Stimulated activated CD8-positive, alpha-beta memory T cell treated with anti-CD3 and anti-CD28 coated beads, Interleukin-2, amount 100 ng/mL, for 48 hours (primary cell): ENCODE data around the gene RNASE9.
"Not testable (repeated sequence)": the region's sequence is repeated elsewhere in the genome, so short reads cannot be mapped to it uniquely, and the experiment has no call there.

Experiments used
- DNase-seq, 2 donors: peaks; one replicate each; pipeline ENCODE4 v3.0.0-alpha.2; 2020; ENCODE audit warnings: low read depth in 2 of 2

The RNASE9 gene

GRCh38 chr14:20560961-20561360 is at the start of gene RNASE9:
RNASE9 (minus strand) TSS chr14:20561047.
- DNase-seq: no peak

GRCh38 chr14:20610002-20610765 is 49.3 kb upstream of the RNASE9 start:
- DNase-seq: peak; percentile 71 to 76

GRCh38 chr14:20609215-20610001 is 48.6 kb upstream of the RNASE9 start:
- DNase-seq: peak in 1 of 2 donors; percentile 24

- DNase-seq: no peak
Measured at GRCh38 chr14:20608383-20609110, 47.7 kb upstream of the RNASE9 start.

- no peak for DNase-seq
Measured at GRCh38 chr14:20607617-20608016, 46.8 kb upstream of the RNASE9 start.

GRCh38 chr14:20606902-20607242 is 46.0 kb upstream of the RNASE9 start:
- DNase-seq: no peak

- DNase-seq: no peak
Measured at GRCh38 chr14:20606190-20606901, 45.5 kb upstream of the RNASE9 start.

GRCh38 chr14:20603813-20604690 is 43.2 kb upstream of the RNASE9 start:
- no peak for DNase-seq

GRCh38 chr14:20602583-20602982 is 41.7 kb upstream of the RNASE9 start:
- no peak for DNase-seq

- no peak for DNase-seq
Measured at GRCh38 chr14:20601522-20601921, 40.7 kb upstream of the RNASE9 start.

- no peak for DNase-seq
Measured at GRCh38 chr14:20597108-20597507, 36.3 kb upstream of the RNASE9 start.

- DNase-seq: not testable (repeated sequence)
Measured at GRCh38 chr14:20595726-20596125, 34.9 kb upstream of the RNASE9 start.

GRCh38 chr14:20592574-20592973 is 31.7 kb upstream of the RNASE9 start:
- no peak for DNase-seq

- no peak for DNase-seq
Measured at GRCh38 chr14:20591235-20591634, 30.4 kb upstream of the RNASE9 start, which contains the start of gene RNASE12. RNASE12 (minus strand) TSS chr14:20591376; CDS start chr14:20590723, 653 bp downstream.

- DNase-seq: no peak
Measured at GRCh38 chr14:20587489-20588154, 26.8 kb upstream of the RNASE9 start, which contains the start of gene RNASE11. RNASE11 (minus strand) TSS chr14:20588001.

- DNase-seq: no peak
Measured at GRCh38 chr14:20583908-20584307, 23.1 kb upstream of the RNASE9 start.

GRCh38 chr14:20583142-20583541 is 22.3 kb upstream of the RNASE9 start:
- no peak for DNase-seq

- DNase-seq: no peak
Measured at GRCh38 chr14:20580242-20580641, 19.4 kb upstream of the RNASE9 start.

- no peak for DNase-seq
Measured at GRCh38 chr14:20578784-20579502, 18.1 kb upstream of the RNASE9 start.
